SH-SY5Y (cell line): ENCODE results near the gene P3R3URF.

Experiments
- GATA2 ChIP-seq: IDR thresholded peaks from 2 replicates; pipeline ENCODE4 v1.6.1; 2011; ENCODE audit warnings: mild to moderate bottlenecking, low read depth, low read length
- GATA3 ChIP-seq: IDR thresholded peaks from 2 replicates; pipeline ENCODE4 v1.6.1; 2011; ENCODE audit warnings: low read depth, mild to moderate bottlenecking, low read length, moderate library complexity

DNA sequence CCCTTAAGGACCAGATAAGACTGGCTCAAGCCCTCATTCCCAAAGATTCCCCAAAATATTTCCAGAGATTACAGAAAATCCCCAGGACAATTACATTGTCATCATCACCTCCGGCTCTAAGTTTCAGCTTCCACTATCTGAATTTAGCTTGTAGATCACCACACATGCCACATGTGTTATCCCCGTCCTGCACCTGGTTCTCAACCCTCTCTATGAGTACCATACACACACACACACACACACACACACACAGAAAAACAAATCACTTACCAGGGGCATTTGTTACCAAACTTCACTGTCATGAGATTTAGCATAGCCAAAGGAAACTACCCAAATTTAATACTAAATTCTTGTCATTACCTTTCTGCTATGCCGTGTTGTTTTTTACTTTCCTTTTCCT is 16.8 kb downstream of the P3R3URF start:
- TF ChIP-seq GATA3 (no peak), GATA2 (no peak)
